NB4 (cell line): Measurements from ENCODE around the gene VKORC1.

Experiments
- DNase-seq: peaks from one replicate; pipeline ENCODE4 v3.0.0; 2010; ENCODE audit warnings: low read depth
- H3K4me3 ChIP-seq: one replicate; pipeline ENCODE4 v1.5.1; 2011; ENCODE audit warnings: mild to moderate bottlenecking, low read depth, low read length, moderate library complexity
- MYC ChIP-seq: IDR thresholded peaks from 2 replicates; pipeline ENCODE4 v1.6.1; 2011; ENCODE audit warnings: low read depth, low read length
- POLR2A ChIP-seq: IDR thresholded peaks from 2 replicates; pipeline ENCODE4 v1.6.1; 2011; ENCODE audit warnings: mild to moderate bottlenecking; ENCODE audit not compliant: insufficient read length; ENCODE audit errors: extremely low read depth
- TF ChIP-seq, protein P1 (sequence below): IDR thresholded peaks from one replicate; pipeline ENCODE4 v1.5.1; 2012; ENCODE audit warnings: low read depth, low read length
- TF ChIP-seq, protein P2 (sequence below): IDR thresholded peaks from 2 replicates; pipeline ENCODE4 v1.6.1; 2011; ENCODE audit warnings: low read depth, low read length

VKORC1 gene

DNA sequence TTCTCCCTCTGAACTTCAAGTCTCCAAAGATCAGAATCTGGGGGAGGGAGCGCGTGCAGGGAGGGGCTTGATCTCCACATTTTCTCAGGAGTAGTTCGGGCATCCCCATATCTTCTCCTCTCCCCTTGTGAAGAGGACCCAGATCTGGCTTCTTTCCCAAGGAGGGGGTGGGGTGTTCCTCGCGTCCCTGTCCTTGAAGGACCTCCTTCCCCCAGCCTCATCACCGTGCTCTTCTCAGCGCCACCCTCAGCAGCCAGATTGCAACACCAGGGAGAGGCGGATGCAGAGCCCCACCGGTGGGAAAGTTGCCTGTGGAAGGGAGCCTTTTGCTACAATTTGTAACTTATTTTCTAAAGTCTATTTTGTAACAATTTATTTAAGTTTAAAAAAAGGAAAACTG, 11.5 kb downstream of the VKORC1 start:
- TF ChIP-seq, protein P1, sequence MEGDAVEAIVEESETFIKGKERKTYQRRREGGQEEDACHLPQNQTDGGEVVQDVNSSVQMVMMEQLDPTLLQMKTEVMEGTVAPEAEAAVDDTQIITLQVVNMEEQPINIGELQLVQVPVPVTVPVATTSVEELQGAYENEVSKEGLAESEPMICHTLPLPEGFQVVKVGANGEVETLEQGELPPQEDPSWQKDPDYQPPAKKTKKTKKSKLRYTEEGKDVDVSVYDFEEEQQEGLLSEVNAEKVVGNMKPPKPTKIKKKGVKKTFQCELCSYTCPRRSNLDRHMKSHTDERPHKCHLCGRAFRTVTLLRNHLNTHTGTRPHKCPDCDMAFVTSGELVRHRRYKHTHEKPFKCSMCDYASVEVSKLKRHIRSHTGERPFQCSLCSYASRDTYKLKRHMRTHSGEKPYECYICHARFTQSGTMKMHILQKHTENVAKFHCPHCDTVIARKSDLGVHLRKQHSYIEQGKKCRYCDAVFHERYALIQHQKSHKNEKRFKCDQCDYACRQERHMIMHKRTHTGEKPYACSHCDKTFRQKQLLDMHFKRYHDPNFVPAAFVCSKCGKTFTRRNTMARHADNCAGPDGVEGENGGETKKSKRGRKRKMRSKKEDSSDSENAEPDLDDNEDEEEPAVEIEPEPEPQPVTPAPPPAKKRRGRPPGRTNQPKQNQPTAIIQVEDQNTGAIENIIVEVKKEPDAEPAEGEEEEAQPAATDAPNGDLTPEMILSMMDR, result no peak
- no peak for TF ChIP-seq POLR2A
- TF ChIP-seq, protein P2, sequence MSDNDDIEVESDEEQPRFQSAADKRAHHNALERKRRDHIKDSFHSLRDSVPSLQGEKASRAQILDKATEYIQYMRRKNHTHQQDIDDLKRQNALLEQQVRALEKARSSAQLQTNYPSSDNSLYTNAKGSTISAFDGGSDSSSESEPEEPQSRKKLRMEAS, result no peak
- TF ChIP-seq MYC, result no peak
- H3K4me3 ChIP-seq, result no peak overlapping the region
- no peak for DNase-seq

DNA sequence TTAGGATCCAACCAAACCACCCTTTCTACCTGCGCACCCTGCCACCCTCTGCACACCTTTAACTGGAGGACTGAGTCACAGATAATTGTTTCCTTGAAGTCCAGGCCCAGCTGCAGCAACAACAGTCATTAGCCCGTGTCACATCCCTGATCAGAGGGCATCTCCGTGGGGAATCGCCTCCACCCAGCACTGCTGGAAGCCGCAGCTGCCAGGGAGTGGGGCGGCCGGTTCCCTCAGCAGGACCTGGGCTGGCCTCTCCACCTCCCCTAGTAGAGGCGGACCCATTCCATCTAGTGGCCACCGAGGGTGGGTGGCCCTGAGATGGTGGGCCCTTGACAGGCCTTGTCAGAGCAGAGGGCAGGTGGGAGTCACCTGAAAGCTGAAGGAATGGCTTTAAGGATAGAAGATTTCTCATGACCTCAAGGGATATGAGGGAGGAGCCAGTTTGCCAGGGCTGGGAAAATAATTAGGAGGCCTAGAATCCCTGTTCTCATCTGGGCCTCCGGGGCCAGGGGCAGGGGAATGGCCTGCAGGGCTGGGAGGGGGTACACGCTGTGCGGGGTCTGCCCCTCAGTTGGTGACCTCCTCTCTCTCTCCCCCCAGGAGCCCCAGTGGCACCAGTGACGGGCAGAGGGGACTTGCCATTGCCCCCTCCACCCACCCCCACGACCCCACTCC, 12.1 kb downstream of the VKORC1 start:
- TF ChIP-seq, protein P1, result no peak
- no peak for TF ChIP-seq MYC
- TF ChIP-seq, protein P2, result no peak
- no peak for TF ChIP-seq POLR2A
- no peak for DNase-seq
- H3K4me3 ChIP-seq, result no peak overlapping the region

DNA sequence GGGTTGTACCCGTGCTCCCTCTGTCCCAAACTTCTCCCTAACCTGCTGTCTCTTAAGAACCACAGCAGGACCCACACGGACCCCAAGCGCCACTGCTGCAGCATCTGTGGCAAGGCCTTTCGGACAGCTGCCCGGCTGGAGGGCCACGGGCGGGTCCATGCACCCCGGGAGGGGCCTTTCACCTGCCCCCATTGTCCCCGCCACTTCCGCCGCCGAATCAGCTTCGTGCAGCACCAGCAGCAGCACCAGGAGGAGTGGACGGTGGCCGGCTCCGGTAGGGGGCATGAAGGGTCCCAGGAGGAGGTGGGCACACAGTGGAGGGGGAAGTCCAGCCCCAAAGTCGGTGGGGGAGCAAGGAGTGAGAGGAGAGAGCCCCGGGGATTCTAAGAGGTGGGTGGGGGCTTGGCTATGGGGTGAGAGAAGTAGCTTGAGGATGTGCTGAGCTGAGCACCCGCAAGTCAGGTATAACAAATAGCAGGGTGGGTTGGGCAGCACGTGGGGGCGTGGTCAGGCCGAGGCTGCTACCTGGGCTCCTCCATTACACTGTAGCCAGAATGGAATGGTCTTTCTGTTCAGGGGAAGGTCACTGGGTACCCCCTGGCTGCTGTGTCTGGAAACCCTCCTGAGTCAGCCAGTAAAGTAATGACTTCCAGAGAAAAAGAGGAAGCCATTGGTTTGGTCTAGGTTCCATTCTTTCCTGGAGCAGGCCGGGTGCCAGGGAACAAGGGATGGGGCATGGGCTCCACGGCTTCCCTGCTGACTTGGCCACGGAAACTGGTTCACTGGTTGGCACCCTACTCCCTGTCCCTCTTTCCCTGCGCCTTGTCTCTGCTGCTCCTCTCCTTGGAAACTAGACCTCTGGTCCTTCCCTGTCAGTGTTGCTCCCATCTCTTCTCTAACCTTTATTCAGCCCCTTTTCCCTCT, 12.9 kb downstream of the VKORC1 start:
- TF ChIP-seq POLR2A (no peak), MYC (no peak)
- TF ChIP-seq, protein P1, result no peak
- TF ChIP-seq, protein P2, result no peak
- peak; percentile 41 for DNase-seq
- H3K4me3 ChIP-seq, result no peak overlapping the region

DNA sequence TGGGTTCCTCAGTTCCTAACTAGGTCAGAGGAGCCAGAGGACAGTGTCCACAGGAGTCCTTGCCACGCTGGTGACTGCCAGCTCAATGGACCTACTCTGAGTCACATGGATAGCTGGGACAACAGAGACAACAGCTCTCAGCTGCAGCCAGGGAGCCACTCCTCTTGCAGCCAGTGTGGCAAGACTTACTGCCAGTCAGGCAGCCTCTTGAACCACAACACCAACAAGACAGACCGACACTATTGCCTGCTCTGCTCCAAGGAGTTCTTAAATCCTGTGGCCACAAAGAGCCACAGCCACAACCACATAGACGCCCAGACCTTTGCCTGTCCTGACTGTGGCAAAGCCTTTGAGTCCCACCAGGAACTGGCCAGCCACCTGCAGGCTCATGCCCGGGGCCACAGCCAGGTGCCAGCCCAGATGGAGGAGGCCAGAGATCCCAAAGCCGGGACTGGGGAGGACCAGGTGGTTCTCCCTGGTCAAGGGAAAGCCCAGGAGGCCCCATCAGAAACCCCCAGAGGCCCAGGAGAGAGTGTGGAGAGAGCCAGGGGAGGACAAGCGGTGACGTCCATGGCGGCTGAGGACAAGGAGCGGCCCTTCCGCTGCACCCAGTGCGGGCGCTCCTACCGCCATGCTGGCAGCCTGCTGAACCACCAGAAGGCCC, 13.7 kb downstream of the VKORC1 start:
- DNase-seq, result peak; percentile 59
- H3K4me3 ChIP-seq, result peak overlapping the region; percentile 56
- TF ChIP-seq POLR2A (no peak), MYC (no peak)
- TF ChIP-seq, protein P1, result no peak
- TF ChIP-seq, protein P2, result no peak

DNA sequence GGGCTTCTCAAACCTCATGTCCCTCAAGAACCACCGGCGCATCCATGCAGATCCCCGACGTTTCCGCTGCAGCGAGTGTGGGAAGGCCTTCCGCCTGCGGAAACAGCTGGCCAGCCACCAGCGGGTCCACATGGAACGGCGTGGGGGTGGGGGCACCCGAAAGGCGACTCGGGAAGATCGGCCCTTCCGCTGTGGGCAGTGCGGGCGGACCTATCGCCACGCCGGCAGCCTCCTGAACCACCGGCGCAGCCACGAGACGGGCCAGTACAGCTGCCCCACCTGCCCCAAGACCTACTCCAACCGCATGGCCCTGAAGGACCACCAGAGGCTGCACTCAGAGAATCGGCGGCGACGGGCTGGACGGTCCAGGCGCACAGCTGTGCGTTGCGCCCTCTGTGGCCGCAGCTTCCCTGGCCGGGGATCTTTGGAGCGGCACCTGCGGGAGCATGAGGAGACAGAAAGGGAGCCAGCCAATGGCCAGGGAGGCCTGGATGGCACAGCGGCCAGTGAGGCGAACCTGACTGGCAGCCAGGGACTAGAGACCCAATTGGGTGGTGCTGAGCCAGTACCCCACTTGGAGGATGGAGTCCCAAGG, 14.5 kb downstream of the VKORC1 start:
- peak overlapping the region; percentile 56 for H3K4me3 ChIP-seq
- TF ChIP-seq POLR2A (no peak), MYC (no peak)
- TF ChIP-seq, protein P1, result no peak
- TF ChIP-seq, protein P2, result no peak
- DNase-seq, result no peak
